ES-I3 (cell line): Measurements from ENCODE around the gene CHST1.

Experiments used
- H3K36me3 ChIP-seq: 2 replicates; pipeline ENCODE4 v1.6.1; 2013; ENCODE audit warnings: mild to moderate bottlenecking, low read length, control low read depth, moderate library complexity; ENCODE audit not compliant: insufficient read depth
- H3K4me1 ChIP-seq: 2 replicates; pipeline ENCODE4 v1.6.1; 2013; ENCODE audit warnings: mild to moderate bottlenecking, control low read depth, low read length; ENCODE audit not compliant: insufficient read depth
- H3K9ac ChIP-seq: 2 replicates; pipeline ENCODE4 v1.6.1; 2013; ENCODE audit warnings: low read depth, mild to moderate bottlenecking, low read length, moderate library complexity
- H3K9me3 ChIP-seq: 2 replicates; pipeline ENCODE4 v1.6.1; 2013; ENCODE audit warnings: mild to moderate bottlenecking, low read length, moderate library complexity; ENCODE audit not compliant: control insufficient read depth, insufficient read depth

Gene CHST1

GRCh38 chr11:45667929-45668680 lies 2.7 kb upstream of the CHST1 start:
- H3K9me3 ChIP-seq: no peaks in the 10 kb centered on the region
- H3K36me3 ChIP-seq: no peaks in the 10 kb centered on the region
- H3K9ac ChIP-seq: no peak overlapping the region
- H3K4me1 ChIP-seq: peaks cover 20% of the 10 kb centered on the region

- Histone ChIP-seq H3K4me1 (peaks cover 30% of the 10 kb centered on the region), H3K9me3 (no peaks in the 10 kb centered on the region), H3K9ac (no peak overlapping the region), H3K36me3 (no peaks in the 10 kb centered on the region)
Measured at GRCh38 chr11:45666648-45667642, 1.5 kb upstream of the CHST1 start.

GRCh38 chr11:45665933-45666647 lies 668 bp upstream of the CHST1 start:
- peak overlapping the region; percentile 25; the same call in 1 of the 2 replicates for H3K9ac ChIP-seq
- H3K9me3 ChIP-seq: no peaks in the 10 kb centered on the region
- peaks cover 38% of the 10 kb centered on the region for H3K4me1 ChIP-seq
- H3K36me3 ChIP-seq: no peaks in the 10 kb centered on the region

- peak overlapping the region; percentile 58 for H3K9ac ChIP-seq
Measured at GRCh38 chr11:45664376-45665205, 831 bp downstream of the CHST1 start.

GRCh38 chr11:45663486-45664375 lies 1.7 kb downstream of the CHST1 start:
- Histone ChIP-seq H3K9ac (peak overlapping the region; percentile 58; the same call in 1 of the 2 replicates), H3K4me1 (peaks cover 45% of the 10 kb centered on the region), H3K9me3 (no peaks in the 10 kb centered on the region), H3K36me3 (no peaks in the 10 kb centered on the region)

More at GRCh38 chr11:45664376-45665205, 831 bp downstream of the CHST1 start:
- Histone ChIP-seq H3K9me3 (no peaks in the 10 kb centered on the region), H3K4me1 (peaks cover 45% of the 10 kb centered on the region), H3K36me3 (no peaks in the 10 kb centered on the region)

GRCh38 chr11:45662665-45663485 lies 2.5 kb downstream of the CHST1 start:
- H3K9ac ChIP-seq: peak overlapping the region; percentile 8; the same call in 1 of the 2 replicates
- no peaks in the 10 kb centered on the region for H3K9me3 ChIP-seq
- peaks cover 51% of the 10 kb centered on the region for H3K4me1 ChIP-seq
- no peaks in the 10 kb centered on the region for H3K36me3 ChIP-seq

- H3K4me1 ChIP-seq: peaks cover 46% of the 10 kb centered on the region
- H3K36me3 ChIP-seq: no peaks in the 10 kb centered on the region
- no peak overlapping the region for H3K9ac ChIP-seq
- no peaks in the 10 kb centered on the region for H3K9me3 ChIP-seq
Measured at GRCh38 chr11:45662096-45662664, 3.2 kb downstream of the CHST1 start.

GRCh38 chr11:45661439-45662055 lies 3.9 kb downstream of the CHST1 start:
- Histone ChIP-seq H3K9ac (no peak overlapping the region), H3K4me1 (peaks cover 44% of the 10 kb centered on the region)

GRCh38 chr11:45660729-45661438 lies 4.5 kb downstream of the CHST1 start:
- H3K4me1 ChIP-seq: peaks cover 44% of the 10 kb centered on the region
- no peaks in the 10 kb centered on the region for H3K36me3 ChIP-seq
- no peaks in the 10 kb centered on the region for H3K9me3 ChIP-seq
- H3K9ac ChIP-seq: no peak overlapping the region

More at GRCh38 chr11:45661439-45662055, 3.9 kb downstream of the CHST1 start:
- H3K9me3 ChIP-seq: no peaks in the 10 kb centered on the region
- H3K36me3 ChIP-seq: no peaks in the 10 kb centered on the region

- H3K36me3 ChIP-seq: no peaks in the 10 kb centered on the region
- no peak overlapping the region for H3K9ac ChIP-seq
- H3K4me1 ChIP-seq: peaks cover 50% of the 10 kb centered on the region
- H3K9me3 ChIP-seq: no peaks in the 10 kb centered on the region
Measured at GRCh38 chr11:45659818-45660160, 5.6 kb downstream of the CHST1 start.
